C4-2B (cell line): ENCODE results near the gene BHLHE40.

Experiments used
- H3K27ac ChIP-seq: fragments of 450-650 bp; 2 replicates; pipeline ENCODE4 v1.5.1; 2017
- CTCF ChIP-seq: fragments of 450-650 bp; conservative IDR thresholded peaks from 2 replicates; pipeline ENCODE4 v1.5.1; 2017; ENCODE audit warnings: mild to moderate bottlenecking
- ZFX ChIP-seq: fragments of 450-650 bp; IDR thresholded peaks from 2 replicates; pipeline ENCODE4 v1.6.1; 2017

The BHLHE40 gene

GRCh38 chr3:4993276-4994143, 14.3 kb downstream of the BHLHE40 start:
- no peak overlapping the region for H3K27ac ChIP-seq
- TF ChIP-seq ZFX (no peak), CTCF (no peak)

- no peak overlapping the region for H3K27ac ChIP-seq
- TF ChIP-seq ZFX, result no peak
- TF ChIP-seq CTCF, result no peak
Measured at GRCh38 chr3:4994144-4994730, 15.0 kb downstream of the BHLHE40 start.

- TF ChIP-seq CTCF, result no peak
- no peak for TF ChIP-seq ZFX
- H3K27ac ChIP-seq, result no peak overlapping the region
Measured at GRCh38 chr3:4994823-4995499, 15.7 kb downstream of the BHLHE40 start.

- TF ChIP-seq CTCF, result no peak
- TF ChIP-seq ZFX, result no peak
- no peak overlapping the region for H3K27ac ChIP-seq
Measured at GRCh38 chr3:4995500-4996053, 16.3 kb downstream of the BHLHE40 start.

- H3K27ac ChIP-seq, result no peak overlapping the region
- TF ChIP-seq ZFX (no peak), CTCF (no peak)
Measured at GRCh38 chr3:4996223-4996765, 17.1 kb downstream of the BHLHE40 start.

- H3K27ac ChIP-seq, result no peak overlapping the region
- TF ChIP-seq CTCF (no peak), ZFX (no peak)
Measured at GRCh38 chr3:4996771-4997291, 17.6 kb downstream of the BHLHE40 start.
